ENCODE data around the gene MAP1B.

MAP1B gene

DNA sequence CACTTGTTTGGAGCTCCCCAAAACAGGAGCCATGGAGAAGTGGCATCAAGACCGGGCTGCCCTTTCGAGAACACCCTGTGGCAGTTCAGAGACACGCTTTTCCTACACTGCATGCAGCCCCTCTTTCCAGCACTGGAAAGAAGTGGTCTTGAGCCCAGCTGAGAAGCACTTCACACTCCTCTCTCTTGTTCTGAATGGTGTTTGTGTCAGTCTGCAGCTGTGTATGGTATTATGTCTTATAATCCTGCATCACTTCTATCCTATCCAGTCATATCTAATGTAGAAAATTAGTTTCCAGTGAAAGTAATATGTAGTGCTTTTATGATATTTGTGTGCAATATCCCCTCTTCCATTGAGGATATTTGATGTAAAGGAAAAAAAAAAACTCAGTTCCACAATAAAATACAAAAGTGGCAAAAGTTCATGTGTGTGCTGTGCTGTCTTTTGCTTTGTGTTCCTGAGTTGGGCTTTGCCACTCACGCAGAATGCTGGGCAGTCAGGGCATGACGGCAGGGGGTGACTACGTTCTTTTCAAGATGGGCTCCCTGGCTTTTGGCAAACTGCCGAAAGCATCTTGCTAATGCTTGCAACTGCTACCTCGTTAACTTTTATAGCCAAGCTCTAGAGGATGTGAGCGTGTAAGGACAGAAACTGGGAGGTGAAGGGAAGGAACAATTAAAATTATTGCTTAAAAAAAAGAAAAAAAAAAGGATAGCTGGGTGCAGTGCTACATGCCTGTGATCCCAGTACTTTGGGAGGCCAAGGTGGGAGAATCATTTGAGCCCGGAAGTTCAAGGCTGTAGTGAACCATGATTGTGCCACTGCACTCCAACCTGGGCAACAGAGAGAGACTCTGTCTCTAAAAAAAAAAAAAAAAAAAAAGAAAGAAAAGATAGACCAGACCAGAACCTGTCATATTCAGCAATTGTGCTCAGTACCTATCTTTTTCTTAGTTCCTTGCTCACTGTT is 102.2 kb downstream of the MAP1B start:
- H3K27me3 ChIP-seq (replicated peaks in 2 of 5; ENCODE audit: control insufficient read depth in 4 of 5, insufficient read depth in 5 of 5, low read length in 4 of 5) = no peaks in the 10 kb centered on the region
- H3K4me3 ChIP-seq (ENCODE audit: control insufficient read depth in 1 of 7, extremely low read depth in 1 of 7, insufficient read depth in 4 of 7, low read depth in 2 of 7, low read length in 6 of 7) = no peak overlapping the region
- CTCF ChIA-PET = interaction anchor here (0.6 kb wide), 1 partner anchor 1577 kb away, joined by 3 read pairs; no protein-coding TSS in a partner anchor
- no peak for DNase-seq
- WGBS (ENCODE audit: insufficient coverage) = 99% methylated on average over 8 of the region's 10 CpGs
- no peaks in the 10 kb centered on the region for H3K9me3 ChIP-seq (ENCODE audit: control extremely low read depth in 1 of 5, control insufficient read depth in 4 of 5, insufficient read depth in 2 of 5, low read depth in 1 of 5, low read length in 4 of 5)
- no peaks in the 10 kb centered on the region for H3K36me3 ChIP-seq (ENCODE audit: control insufficient read depth in 4 of 4, insufficient read depth in 4 of 4, low read length in 3 of 4)
- no peaks in the 10 kb centered on the region for H3K4me1 ChIP-seq (ENCODE audit: control extremely low read depth in 1 of 4, control insufficient read depth in 4 of 4, insufficient read depth in 4 of 4, low read length in 3 of 4)
- POLR2A ChIA-PET = no interaction called here
- no peak overlapping the region for H3K27ac ChIP-seq (ENCODE audit: insufficient read depth in 1 of 2, low read depth in 1 of 2, low read length in 2 of 2, poor library complexity in 1 of 2, severe bottlenecking in 2 of 2)

DNA sequence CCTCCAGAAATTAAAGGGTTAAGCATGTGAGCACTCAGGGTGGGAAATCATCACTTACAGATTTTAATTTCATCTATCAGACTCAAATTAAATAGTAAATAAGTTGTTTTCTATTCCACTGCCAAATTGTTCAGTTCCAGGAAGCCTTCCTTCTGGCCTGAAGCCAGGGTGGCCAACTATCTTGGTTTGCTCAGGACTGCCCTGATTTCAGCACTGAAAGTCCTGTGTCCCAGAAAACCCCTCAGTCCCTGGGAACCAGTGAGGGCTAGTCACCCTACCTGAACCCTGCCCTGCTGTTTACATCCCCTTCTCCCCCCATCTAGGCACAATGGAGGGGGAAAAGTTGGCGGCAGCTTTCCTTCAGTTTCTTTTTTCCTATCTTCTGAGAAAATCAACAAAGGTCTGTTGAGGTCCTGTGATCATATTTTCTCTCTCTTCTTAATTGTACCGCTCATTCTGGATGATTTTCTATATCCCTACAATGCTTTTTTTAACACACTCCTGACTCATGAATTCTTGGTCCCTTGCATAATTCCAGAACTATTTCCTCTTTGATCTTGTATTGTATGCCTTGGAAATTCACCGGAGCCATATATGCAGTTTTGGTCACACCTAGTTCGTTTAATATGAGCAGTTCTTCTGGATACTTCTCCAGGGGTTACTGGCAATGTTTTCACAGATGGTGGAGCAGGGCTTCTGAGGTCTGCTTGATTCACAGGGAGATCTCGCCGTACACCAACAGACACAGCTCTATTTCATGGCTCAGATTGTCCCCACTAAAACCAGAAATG is 103.8 kb downstream of the MAP1B start:
- H3K27ac ChIP-seq (ENCODE audit: insufficient read depth in 1 of 2, low read depth in 1 of 2, low read length in 2 of 2, poor library complexity in 1 of 2, severe bottlenecking in 2 of 2) = no peak overlapping the region
- 94% methylated on average over 5 of the region's 6 CpGs for WGBS (ENCODE audit: insufficient coverage)
- POLR2A ChIA-PET = no interaction called here

DNA sequence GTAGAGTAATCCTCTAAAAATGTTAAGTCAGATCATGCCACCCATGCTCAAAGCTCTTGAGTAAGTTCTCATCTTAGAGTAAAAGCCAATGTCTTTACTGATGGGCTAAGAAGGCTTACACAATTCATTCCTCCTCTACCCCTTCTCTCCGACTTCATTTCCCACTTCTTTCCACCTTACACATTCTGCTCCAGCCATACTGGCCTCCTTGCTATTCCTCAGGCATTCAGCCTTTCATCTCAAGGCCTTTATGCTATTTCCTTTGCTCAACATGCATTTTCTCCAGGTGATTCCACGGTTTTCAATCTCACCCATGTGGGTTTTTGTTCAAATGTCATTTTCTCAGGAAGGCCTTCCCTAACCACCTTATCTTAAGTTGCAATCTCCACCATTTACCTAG is 104.9 kb downstream of the MAP1B start:
- no peak for DNase-seq
- Histone ChIP-seq H3K4me3 (ENCODE audit: control insufficient read depth in 1 of 7, extremely low read depth in 1 of 7, insufficient read depth in 4 of 7, low read depth in 2 of 7, low read length in 6 of 7) (no peak overlapping the region), H3K27me3 (replicated peaks in 2 of 5; ENCODE audit: control insufficient read depth in 4 of 5, insufficient read depth in 5 of 5, low read length in 4 of 5) (no peaks in the 10 kb centered on the region), H3K4me1 (ENCODE audit: control extremely low read depth in 1 of 4, control insufficient read depth in 4 of 4, insufficient read depth in 4 of 4, low read length in 3 of 4) (no peaks in the 10 kb centered on the region), H3K9me3 (ENCODE audit: control extremely low read depth in 1 of 5, control insufficient read depth in 4 of 5, insufficient read depth in 2 of 5, low read depth in 1 of 5, low read length in 4 of 5) (no peaks in the 10 kb centered on the region), H3K36me3 (ENCODE audit: control insufficient read depth in 4 of 4, insufficient read depth in 4 of 4, low read length in 3 of 4) (peaks cover 0 to 6% (median under 1%) of the 10 kb centered on the region in 4 experiments), H3K27ac (ENCODE audit: insufficient read depth in 1 of 2, low read depth in 1 of 2, low read length in 2 of 2, poor library complexity in 1 of 2, severe bottlenecking in 2 of 2) (no peak overlapping the region)
- CTCF ChIA-PET = no interaction called here
- WGBS (ENCODE audit: insufficient coverage) = 100% methylated on average over 2 of the region's 2 CpGs
- POLR2A ChIA-PET = no interaction called here

More for the DNA sequence above, 103.8 kb downstream of the MAP1B start:
- no peaks in the 10 kb centered on the region for H3K36me3 ChIP-seq (ENCODE audit: control insufficient read depth in 4 of 4, insufficient read depth in 4 of 4, low read length in 3 of 4)
- H3K27me3 ChIP-seq (replicated peaks in 2 of 5; ENCODE audit: control insufficient read depth in 4 of 5, insufficient read depth in 5 of 5, low read length in 4 of 5) = no peaks in the 10 kb centered on the region
- no peak overlapping the region for H3K4me3 ChIP-seq (ENCODE audit: control insufficient read depth in 1 of 7, extremely low read depth in 1 of 7, insufficient read depth in 4 of 7, low read depth in 2 of 7, low read length in 6 of 7)
- CTCF ChIA-PET = no interaction called here
- H3K4me1 ChIP-seq (ENCODE audit: control extremely low read depth in 1 of 4, control insufficient read depth in 4 of 4, insufficient read depth in 4 of 4, low read length in 3 of 4) = no peaks in the 10 kb centered on the region
- H3K9me3 ChIP-seq (ENCODE audit: control extremely low read depth in 1 of 5, control insufficient read depth in 4 of 5, insufficient read depth in 2 of 5, low read depth in 1 of 5, low read length in 4 of 5) = no peaks in the 10 kb centered on the region
- DNase-seq = no peak

DNA sequence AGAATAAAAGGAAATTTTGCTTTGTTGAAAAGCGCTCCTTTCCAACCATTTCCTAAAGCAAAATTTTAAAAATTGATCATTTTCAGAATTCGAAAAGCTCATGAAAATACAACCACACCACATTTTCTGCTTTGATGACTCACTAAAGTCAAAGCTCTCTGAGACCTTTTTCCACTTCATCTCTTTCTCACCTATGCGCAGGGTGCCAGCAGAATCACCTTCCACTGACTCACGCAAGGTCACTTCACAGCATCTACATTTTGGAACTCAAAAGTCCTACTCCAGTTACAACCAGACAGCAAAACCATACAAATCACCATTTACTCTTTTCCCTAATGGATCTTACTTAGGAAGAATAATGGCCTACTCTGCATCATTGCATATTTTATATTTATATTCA is 106.2 kb downstream of the MAP1B start:
- POLR2A ChIA-PET = no interaction called here
- Histone ChIP-seq H3K27ac (ENCODE audit: insufficient read depth in 1 of 2, low read depth in 1 of 2, low read length in 2 of 2, poor library complexity in 1 of 2, severe bottlenecking in 2 of 2) (no peak overlapping the region), H3K4me3 (ENCODE audit: control insufficient read depth in 1 of 7, extremely low read depth in 1 of 7, insufficient read depth in 4 of 7, low read depth in 2 of 7, low read length in 6 of 7) (no peak overlapping the region), H3K9me3 (ENCODE audit: control extremely low read depth in 1 of 5, control insufficient read depth in 4 of 5, insufficient read depth in 2 of 5, low read depth in 1 of 5, low read length in 4 of 5) (no peaks in the 10 kb centered on the region), H3K27me3 (replicated peaks in 2 of 5; ENCODE audit: control insufficient read depth in 4 of 5, insufficient read depth in 5 of 5, low read length in 4 of 5) (no peaks in the 10 kb centered on the region), H3K4me1 (ENCODE audit: control extremely low read depth in 1 of 4, control insufficient read depth in 4 of 4, insufficient read depth in 4 of 4, low read length in 3 of 4) (no peaks in the 10 kb centered on the region), H3K36me3 (ENCODE audit: control insufficient read depth in 4 of 4, insufficient read depth in 4 of 4, low read length in 3 of 4) (peaks cover 3 to 18% (median 10%) of the 10 kb centered on the region in 4 experiments)
- 100% methylated on average over 2 of the region's 4 CpGs for WGBS (ENCODE audit: insufficient coverage)
- CTCF ChIA-PET = interaction anchor here (1.6 kb wide), 1 partner anchor 19 kb away, joined by 3 read pairs; no protein-coding TSS in a partner anchor
- no peak for DNase-seq

DNA sequence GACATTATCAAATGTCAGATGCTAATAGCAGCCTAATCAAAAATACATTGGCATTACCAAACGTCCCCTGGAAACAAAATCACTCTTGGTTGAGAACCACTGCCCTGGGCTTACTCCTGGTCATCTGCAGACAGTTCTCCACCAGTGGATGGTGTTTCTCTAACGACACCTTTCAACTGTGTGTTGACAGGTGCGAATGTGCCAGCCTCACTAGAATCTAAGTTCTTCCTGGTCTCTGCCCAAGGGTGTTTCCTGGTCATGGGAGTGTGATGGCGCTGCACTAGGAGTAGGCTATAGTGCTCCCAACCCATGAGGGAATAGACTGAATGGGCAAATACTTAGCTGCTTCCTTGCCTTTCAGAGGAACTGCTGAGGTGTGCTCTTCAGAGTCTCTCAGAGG is 106.9 kb downstream of the MAP1B start:
- Histone ChIP-seq H3K27me3 (replicated peaks in 2 of 5; ENCODE audit: control insufficient read depth in 4 of 5, insufficient read depth in 5 of 5, low read length in 4 of 5) (no peaks in the 10 kb centered on the region), H3K27ac (ENCODE audit: insufficient read depth in 1 of 2, low read depth in 1 of 2, low read length in 2 of 2, poor library complexity in 1 of 2, severe bottlenecking in 2 of 2) (no peak overlapping the region), H3K9me3 (ENCODE audit: control extremely low read depth in 1 of 5, control insufficient read depth in 4 of 5, insufficient read depth in 2 of 5, low read depth in 1 of 5, low read length in 4 of 5) (no peaks in the 10 kb centered on the region), H3K4me1 (ENCODE audit: control extremely low read depth in 1 of 4, control insufficient read depth in 4 of 4, insufficient read depth in 4 of 4, low read length in 3 of 4) (no peaks in the 10 kb centered on the region), H3K4me3 (ENCODE audit: control insufficient read depth in 1 of 7, extremely low read depth in 1 of 7, insufficient read depth in 4 of 7, low read depth in 2 of 7, low read length in 6 of 7) (no peak overlapping the region), H3K36me3 (ENCODE audit: control insufficient read depth in 4 of 4, insufficient read depth in 4 of 4, low read length in 3 of 4) (peaks cover 9 to 25% (median 16%) of the 10 kb centered on the region in 4 experiments)
- ChIA-PET CTCF (interaction anchor here (1.6 kb wide), 1 partner anchor 18 kb away, joined by 3 read pairs; no protein-coding TSS in a partner anchor), POLR2A (no interaction called here)
- no peak for DNase-seq
- 93% methylated on average over 4 of the region's 4 CpGs for WGBS (ENCODE audit: insufficient coverage)

DNA sequence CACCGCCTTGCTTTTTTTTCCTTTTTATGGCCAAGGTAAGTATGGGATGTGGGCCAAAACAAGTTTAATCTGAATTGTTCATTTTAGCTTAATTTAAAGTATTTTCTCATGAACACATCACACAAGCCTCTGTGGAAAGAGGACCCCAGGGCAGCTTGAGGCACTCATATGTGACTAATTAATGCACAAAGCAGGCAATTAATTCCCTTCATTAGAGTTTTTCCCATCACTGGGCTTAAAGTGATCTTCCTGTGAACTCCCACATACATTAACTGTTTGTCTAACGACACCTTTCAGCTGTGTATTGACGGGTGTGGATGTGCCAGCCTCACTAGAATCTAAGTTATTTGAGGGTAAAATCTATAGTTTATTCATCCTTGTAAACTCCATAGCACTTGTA is 109.5 kb downstream of the MAP1B start:
- WGBS (ENCODE audit: insufficient coverage) = no CpG with 5 or more reads among the region's 3 CpGs
- ChIA-PET CTCF (interaction anchor here (0.9 kb wide), 1 partner anchor 15 kb away, joined by 3 read pairs; no protein-coding TSS in a partner anchor), POLR2A (interaction anchor here (0.8 kb wide), 1 partner anchor 18 kb away, joined by 3 read pairs; no protein-coding TSS in a partner anchor)
- Histone ChIP-seq H3K4me1 (ENCODE audit: control extremely low read depth in 1 of 4, control insufficient read depth in 4 of 4, insufficient read depth in 4 of 4, low read length in 3 of 4) (no peaks in the 10 kb centered on the region), H3K27ac (ENCODE audit: insufficient read depth in 1 of 2, low read depth in 1 of 2, low read length in 2 of 2, poor library complexity in 1 of 2, severe bottlenecking in 2 of 2) (no peak overlapping the region), H3K27me3 (replicated peaks in 2 of 5; ENCODE audit: control insufficient read depth in 4 of 5, insufficient read depth in 5 of 5, low read length in 4 of 5) (no peaks in the 10 kb centered on the region), H3K36me3 (ENCODE audit: control insufficient read depth in 4 of 4, insufficient read depth in 4 of 4, low read length in 3 of 4) (peaks cover 18 to 49% (median 34%) of the 10 kb centered on the region in 4 experiments), H3K9me3 (ENCODE audit: control extremely low read depth in 1 of 5, control insufficient read depth in 4 of 5, insufficient read depth in 2 of 5, low read depth in 1 of 5, low read length in 4 of 5) (no peaks in the 10 kb centered on the region), H3K4me3 (ENCODE audit: control insufficient read depth in 1 of 7, extremely low read depth in 1 of 7, insufficient read depth in 4 of 7, low read depth in 2 of 7, low read length in 6 of 7) (no peak overlapping the region)
- DNase-seq = no peak
